OCI-LY7 (cell line): ENCODE data around the gene UCN3.

Experiments
- CTCF ChIP-seq: fragments of 200-600 bp; sonication (generic); conservative IDR thresholded peaks from 2 replicates; pipeline ENCODE4 v1.5.1; 2014; ENCODE audit warnings: mild to moderate bottlenecking, antibody characterized with exemption, low read length, moderate library complexity, mixed read lengths
- EZH2phosphoT487 ChIP-seq: fragments of 200-600 bp; sonication (generic); IDR thresholded peaks from 2 replicates; pipeline ENCODE4 v1.6.1; 2018; ENCODE audit warnings: low read depth, borderline replicate concordance, mild to moderate bottlenecking, mixed run types, antibody characterized with exemption, low read length, moderate library complexity, mixed read lengths

GRCh38 chr10:5355594-5356301 lies 9.0 kb upstream of the UCN3 start:
- TF ChIP-seq CTCF (no peak), EZH2phosphoT487 (no peak)
